Naive thymus-derived CD8-positive, alpha-beta T cell (primary cell): ENCODE results near the gene LRRC73. TPM values are rescaled to one million over a fixed set of nuclear protein-coding genes. Genes with fewer than 3 reads are reported as not detected.
A peak's percentile ranks its signal among the peaks of the same experiment; 100 is the strongest.
"Not testable (repeated sequence)": the region's sequence is repeated elsewhere in the genome, so short reads cannot be mapped to it uniquely, and the experiment has no call there.

ENCODE experiments used
- ATAC-seq, 2 donors: fragments of 150-1000 bp; cut with Tn5 transposase in 1 of 2; sonication (Bioruptor Pico), chemical (Tn5 transposase) in 1 of 2; 1 replicate in 1 of 2; 2 replicates in 1 of 2; pipeline ENCODE4 v1.10.0; 2021; ENCODE audit warnings: mild to moderate bottlenecking in 2 of 2, moderate library complexity in 2 of 2
- POLR2A ChIA-PET: fragments of 350-600 bp; sonication (Branson Sonifier 250); formaldehyde crosslinking; loops from one replicate; lab custom pipeline; 2021; ENCODE audit warnings: antibody characterized with exemption; lab: Charles Lee
- DNase-seq, 10 donors: peaks; one replicate each; pipeline versions ENCODE4 v3.0.0 to v3.0.0-alpha.2; 2020 to 2022
- H3K27ac Mint-ChIP-seq, 10 donors: one replicate each; pipeline ENCODE4 v1.8.0; 2020 to 2022; ENCODE audit warnings: mild to moderate bottlenecking in 10 of 10, mixed read lengths in 10 of 10, moderate library complexity in 4 of 10, inconsistent platforms in 1 of 10
- H3K27me3 Mint-ChIP-seq, 5 donors: one replicate each; pipeline ENCODE4 v1.8.0; 2021 to 2022; ENCODE audit warnings: mixed read lengths in 5 of 5
- H3K36me3 Mint-ChIP-seq, 3 donors: one replicate each; pipeline ENCODE4 v1.8.0; 2020 to 2022; ENCODE audit warnings: mixed read lengths in 3 of 3, mild to moderate bottlenecking in 2 of 3, inconsistent platforms in 1 of 3
- H3K4me1 Mint-ChIP-seq, 4 donors: one replicate each; pipeline ENCODE4 v1.8.0; 2021 to 2022; ENCODE audit warnings: mixed read lengths in 4 of 4
- H3K4me3 Mint-ChIP-seq, 10 donors: one replicate each; pipeline ENCODE4 v1.8.0; 2020 to 2022; ENCODE audit warnings: mild to moderate bottlenecking in 10 of 10, mixed read lengths in 10 of 10, moderate library complexity in 6 of 10, inconsistent platforms in 1 of 10
- H3K9me3 Mint-ChIP-seq, 9 donors: one replicate each; pipeline ENCODE4 v1.8.0; 2020 to 2022; ENCODE audit warnings: mixed read lengths in 9 of 9, mild to moderate bottlenecking in 3 of 9, inconsistent platforms in 1 of 9, moderate library complexity in 1 of 9
- polyA plus RNA-seq, 3 donors: library from polyadenylated mRNA; unstranded; fragments of 300-500 nt; fragmentation: Illumina TruSeq; gene quantifications; one replicate each; pipeline ENCODE4 v1.2.3, GENCODE V29; 2021
- total RNA-seq, 8 experiments: library from RNA in 2 of 8; stranded (reverse) in 2 of 8; gene quantifications; one replicate each; pipeline ENCODE4 v1.2.3 and lab custom pipeline; 2021 to 2026

LRRC73 gene, protein sequence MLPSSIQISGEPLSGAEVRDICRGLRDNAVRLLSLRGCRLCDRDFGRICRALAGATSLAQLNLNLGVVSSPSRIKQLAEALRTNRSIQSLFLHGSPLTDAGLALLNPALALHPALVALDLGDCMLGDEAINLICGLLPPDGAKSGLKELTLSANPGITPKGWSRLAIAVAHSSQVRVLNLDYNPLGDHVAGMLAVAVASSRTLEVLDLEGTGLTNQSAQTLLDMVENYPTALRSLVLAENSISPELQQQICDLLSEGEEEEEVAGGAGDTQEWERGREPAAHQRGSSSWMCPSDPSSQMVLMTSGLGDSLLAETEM
- total RNA-seq (under 1 TPM; 0.41 to 0.49 TPM), polyA plus RNA-seq (not detected), total RNA-seq (lab: John Stamatoyannopoulos, UW) (0 to 0.52 (median 0.17) reads per million in 6 experiments)

DNA sequence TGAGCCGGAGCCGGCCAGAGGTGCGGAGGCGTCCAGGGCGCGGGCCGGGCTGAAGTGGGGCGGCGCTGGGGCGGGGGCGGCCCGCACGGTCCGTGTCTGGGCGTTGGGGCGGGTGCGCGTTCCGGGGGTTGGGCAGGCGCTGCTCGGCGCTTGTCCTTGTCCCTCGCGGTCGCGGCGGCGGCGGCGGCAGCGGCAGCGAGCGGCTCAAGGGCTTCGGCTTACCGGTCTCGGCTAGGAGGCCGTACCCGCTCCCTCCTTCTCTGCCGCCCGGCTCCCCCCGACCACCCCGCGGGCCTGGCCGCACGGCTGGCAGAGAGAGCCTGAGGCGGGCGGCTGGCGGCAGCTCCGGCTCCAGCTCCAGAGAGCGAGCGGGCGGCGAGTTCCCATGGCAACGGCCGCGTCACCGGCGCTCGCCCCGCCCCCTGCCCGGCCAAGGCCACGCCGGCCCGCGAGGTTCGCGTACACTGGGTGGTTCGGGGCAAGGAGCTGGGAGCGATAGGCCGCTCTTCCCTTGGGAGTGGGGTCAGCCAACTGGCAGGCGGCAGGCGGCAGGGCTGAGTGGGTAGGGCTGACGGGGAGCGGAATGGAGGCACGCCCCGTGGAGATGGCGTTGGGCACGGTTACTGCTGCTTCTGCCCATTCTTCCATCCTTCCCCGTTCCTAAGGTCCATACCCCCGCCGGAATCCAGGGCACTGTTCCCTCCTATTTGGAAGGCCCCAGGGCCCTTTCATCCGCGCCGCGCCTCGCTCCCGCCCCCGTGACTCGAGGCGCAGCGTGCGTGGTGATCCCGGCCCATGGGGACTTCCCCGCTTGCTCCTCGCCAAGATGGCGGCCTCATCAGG, at the start of gene LRRC73:
TSS of gene LRRC73 (minus strand) at position 363 of the 843 bp plus-strand sequence. CDS start 561 bp downstream, outside the sequence.
- Mint-ChIP-seq H3K4me3 (peak within 1 kb of the TSS; percentile 69 to 93 (median 86)), H3K27ac (peak within 1 kb of the TSS in 9 of 10 donors; percentile 35 to 91 (median 63)), H3K27me3 (peaks cover 14 to 26% (median 18%) of the 10 kb centered on the region in 5 donors), H3K4me1 (peaks cover 19 to 40% (median 28%) of the 10 kb centered on the region in 4 donors), H3K36me3 (peaks cover 4 to 47% (median 4%) of the 10 kb centered on the region in 3 donors), H3K9me3 (no peaks in the 10 kb centered on the region)
- ATAC-seq (peak; percentile 75 to 77), DNase-seq (peak; percentile 58 to 85 (median 72))
- POLR2A ChIA-PET = interaction anchor here (0.7 to 2.2 kb wide), 4 partner anchors 33 to 126 kb away, joined by 3 to 9 read pairs (median 4); partner anchors contain the start of genes ABCC10 and TJAP1

DNA sequence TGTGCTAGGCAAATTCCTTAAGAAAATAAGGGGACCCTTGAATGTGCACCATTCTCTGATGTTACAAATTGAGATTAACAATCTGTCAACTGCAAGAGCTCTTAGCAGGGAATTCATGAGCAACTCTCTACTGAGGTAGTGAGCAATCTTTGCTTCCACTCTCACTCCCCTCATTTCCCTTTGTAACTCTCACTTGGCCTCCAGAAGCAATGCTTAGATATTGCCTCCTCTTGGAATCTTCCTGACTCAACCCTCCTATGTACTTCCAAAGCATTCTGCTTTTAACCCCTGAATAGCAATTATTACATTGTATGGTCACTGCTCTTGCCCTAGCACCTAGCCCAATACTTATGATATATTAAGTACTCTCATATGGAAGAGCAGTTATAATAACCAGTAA, 49.2 kb upstream of the LRRC73 start:
- ATAC-seq = no peak
- no peaks in the 10 kb centered on the region for H3K4me1 Mint-ChIP-seq
- H3K27me3 Mint-ChIP-seq = no peaks in the 10 kb centered on the region
- no peak overlapping the region for H3K27ac Mint-ChIP-seq
- H3K36me3 Mint-ChIP-seq = peaks cover 0 to 94% (median 29%) of the 10 kb centered on the region in 3 donors
- H3K9me3 Mint-ChIP-seq = no peaks in the 10 kb centered on the region
- POLR2A ChIA-PET = interaction anchor here (0.5 to 0.9 kb wide), 2 partner anchors 16 to 882 kb away, joined by 3 read pairs; partner anchors contain the start of genes POLH and XPO5
- no peak overlapping the region for H3K4me3 Mint-ChIP-seq
- no peak for DNase-seq

DNA sequence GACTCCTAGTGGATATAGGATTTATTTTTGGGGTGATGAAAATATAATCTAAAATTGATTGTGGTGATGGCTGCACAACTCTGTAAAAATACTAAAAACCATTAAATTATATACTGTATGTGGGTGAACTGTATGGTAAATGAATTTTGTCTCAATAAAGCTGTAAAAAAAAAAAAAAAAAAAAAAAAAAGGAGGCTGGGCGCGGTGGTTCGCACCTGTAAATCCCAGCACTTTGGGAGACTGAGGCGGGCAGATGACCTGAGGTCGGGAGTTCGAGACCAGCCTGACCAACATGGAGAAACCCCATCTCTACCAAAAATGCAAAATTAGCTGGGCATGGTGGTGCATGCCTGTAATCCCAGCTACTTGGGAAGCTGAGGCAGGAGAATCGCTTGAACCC, 47.5 kb upstream of the LRRC73 start:
- not testable (repeated sequence) for H3K27me3 Mint-ChIP-seq, H3K4me1 Mint-ChIP-seq, DNase-seq, ATAC-seq, H3K9me3 Mint-ChIP-seq, H3K4me3 Mint-ChIP-seq
- H3K27ac Mint-ChIP-seq = peak overlapping the region in 1 of 10 donors; percentile 31
- POLR2A ChIA-PET = interaction anchor here (0.6 kb wide), 1 partner anchor 193 kb away, joined by 3 read pairs; no protein-coding TSS in a partner anchor
- peaks cover 0 to 95% (median 35%) of the 10 kb centered on the region in 3 donors for H3K36me3 Mint-ChIP-seq

DNA sequence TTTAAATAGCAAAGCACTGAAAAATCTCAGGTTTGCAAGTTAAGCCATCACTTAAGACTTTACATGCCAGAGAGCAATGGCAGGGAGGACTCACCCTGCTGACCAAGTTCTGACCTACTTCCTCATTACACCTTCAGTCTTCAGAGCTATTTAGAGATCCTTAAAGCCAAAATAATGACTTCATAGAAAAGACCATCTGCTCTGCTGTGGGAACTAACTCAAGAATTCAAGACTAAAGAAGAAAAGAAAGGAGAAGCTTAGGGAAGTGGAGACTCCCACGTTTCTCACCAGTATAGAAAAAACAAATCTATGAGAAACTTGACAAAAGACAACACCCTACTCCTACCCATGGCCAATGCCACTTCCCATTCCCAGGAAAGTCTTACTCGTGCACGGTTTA, 37.1 kb upstream of the LRRC73 start:
- H3K36me3 Mint-ChIP-seq = peaks cover 0 to 92% (median 27%) of the 10 kb centered on the region in 3 donors
- ATAC-seq = no peak
- H3K4me1 Mint-ChIP-seq = peaks cover 0 to 2% (median under 1%) of the 10 kb centered on the region in 4 donors
- no peaks in the 10 kb centered on the region for H3K9me3 Mint-ChIP-seq
- H3K4me3 Mint-ChIP-seq = no peak overlapping the region
- peak overlapping the region in 2 of 10 donors; percentile 13 to 75 for H3K27ac Mint-ChIP-seq
- H3K27me3 Mint-ChIP-seq = no peaks in the 10 kb centered on the region
- DNase-seq = no peak
- POLR2A ChIA-PET = no interaction called here

DNA sequence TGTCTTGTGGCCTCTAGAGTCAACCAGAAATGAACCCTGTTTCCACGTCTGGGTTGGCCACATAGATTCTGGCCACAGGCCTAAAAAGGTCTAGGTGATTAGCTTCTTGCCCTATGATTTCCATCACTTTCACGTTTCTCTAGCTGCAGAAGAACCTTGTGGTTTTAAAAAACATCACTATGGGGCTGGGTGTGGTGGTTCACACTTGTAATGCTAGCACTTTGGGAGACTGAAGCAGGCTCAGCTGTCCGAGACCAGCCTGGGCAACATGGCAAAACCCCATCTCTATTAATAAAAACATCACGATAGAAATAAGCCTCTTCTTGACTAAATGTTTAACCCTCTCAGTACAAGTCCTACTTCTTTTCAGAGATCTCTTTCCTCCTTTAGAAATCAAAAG, 34.3 kb upstream of the LRRC73 start:
- no peak for ATAC-seq
- peaks cover 0 to 83% (median 33%) of the 10 kb centered on the region in 3 donors for H3K36me3 Mint-ChIP-seq
- no peak overlapping the region for H3K4me3 Mint-ChIP-seq
- H3K27me3 Mint-ChIP-seq = no peaks in the 10 kb centered on the region
- POLR2A ChIA-PET = no interaction called here
- peak overlapping the region in 1 of 10 donors; percentile 7 for H3K27ac Mint-ChIP-seq
- no peaks in the 10 kb centered on the region for H3K9me3 Mint-ChIP-seq
- peaks cover 0 to 2% (median under 1%) of the 10 kb centered on the region in 4 donors for H3K4me1 Mint-ChIP-seq
- peak in 1 of 10 donors; percentile 15 for DNase-seq

DNA sequence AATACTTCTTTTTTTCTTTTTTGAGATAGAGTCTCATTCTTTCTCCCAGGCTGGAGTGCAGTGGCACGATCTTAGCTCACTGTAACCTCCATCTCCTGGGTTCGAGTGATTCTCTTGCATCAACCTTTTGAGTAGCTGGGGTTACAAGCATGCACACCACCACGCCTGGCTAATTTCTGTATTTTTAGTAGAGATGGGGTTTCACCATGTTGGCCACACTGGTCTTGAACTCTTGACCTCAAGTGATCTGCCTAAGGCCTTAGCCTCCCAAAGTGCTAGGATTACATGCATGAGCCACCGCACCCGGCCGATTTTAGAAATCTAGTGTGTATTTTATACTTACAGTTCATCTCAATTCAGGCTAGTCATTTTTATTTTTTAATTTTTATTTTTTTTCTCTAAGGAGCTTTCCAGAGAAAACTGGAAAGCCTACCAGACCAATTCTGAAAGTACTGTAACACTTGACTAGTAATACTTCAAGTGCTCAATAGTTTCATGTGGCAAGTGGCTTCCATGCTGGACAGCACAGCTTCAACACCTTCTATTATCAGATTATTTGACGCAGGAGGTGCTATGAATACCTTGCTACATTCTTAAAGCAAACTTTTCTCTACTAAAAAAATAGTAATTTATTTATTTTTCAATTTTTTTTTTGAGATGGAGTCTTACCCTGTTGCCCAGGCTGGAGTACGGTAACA, 31.8 kb upstream of the LRRC73 start:
- Mint-ChIP-seq H3K9me3 (no peaks in the 10 kb centered on the region), H3K36me3 (peaks cover 0 to 79% (median 29%) of the 10 kb centered on the region in 3 donors), H3K4me3 (no peak overlapping the region), H3K27me3 (no peaks in the 10 kb centered on the region), H3K27ac (peak overlapping the region in 1 of 10 donors; percentile 44), H3K4me1 (peaks cover 0 to 2% (median under 1%) of the 10 kb centered on the region in 4 donors)
- DNase-seq = no peak
- POLR2A ChIA-PET = no interaction called here
- no peak for ATAC-seq

DNA sequence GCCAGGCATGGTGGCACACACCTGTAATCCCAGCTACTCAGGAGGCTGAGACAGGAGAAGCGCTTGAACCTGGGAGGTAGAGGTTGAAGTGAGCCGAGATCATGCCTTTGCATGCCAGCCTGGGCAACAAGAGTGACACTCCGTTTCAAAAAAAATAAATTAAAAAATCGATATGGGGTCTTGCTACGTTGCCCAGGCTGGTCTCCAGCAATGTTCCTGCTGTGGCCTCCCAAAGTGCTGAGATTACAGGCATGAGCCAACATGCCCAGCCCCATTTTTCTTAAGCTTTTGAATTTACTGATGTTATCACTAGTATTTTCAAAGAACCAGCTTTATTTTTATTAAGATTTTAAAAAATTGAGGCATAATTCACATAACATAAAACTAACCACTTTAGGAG, 30.4 kb upstream of the LRRC73 start:
- Mint-ChIP-seq H3K27ac (no peak overlapping the region), H3K4me3 (no peak overlapping the region)

DNA sequence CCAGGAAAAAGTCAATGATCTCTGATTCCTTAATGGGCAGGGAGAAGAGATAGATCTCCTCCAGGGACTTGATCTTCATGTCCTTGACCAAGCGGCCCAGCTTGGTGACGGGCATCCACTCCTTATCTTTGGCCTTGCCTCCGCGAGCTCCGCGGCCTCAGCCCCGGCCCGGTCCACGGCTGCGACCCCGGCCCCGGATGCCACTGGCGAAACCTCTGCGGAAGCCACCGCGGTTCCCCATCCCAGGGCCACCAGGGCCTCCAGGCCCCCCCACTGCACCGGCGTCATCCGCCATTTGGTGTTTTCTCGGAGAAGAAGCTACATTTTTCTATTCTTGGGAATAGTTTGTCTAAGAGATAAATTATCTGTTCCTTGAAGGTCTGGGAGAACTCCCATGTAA, 29.3 kb upstream of the LRRC73 start:
- H3K27ac Mint-ChIP-seq, ATAC-seq, H3K4me3 Mint-ChIP-seq, DNase-seq, POLR2A ChIA-PET, H3K9me3 Mint-ChIP-seq, H3K27me3 Mint-ChIP-seq, H3K4me1 Mint-ChIP-seq: not testable (repeated sequence)
- H3K36me3 Mint-ChIP-seq = peaks cover 0 to 70% (median 14%) of the 10 kb centered on the region in 3 donors

More for the DNA sequence above, 30.4 kb upstream of the LRRC73 start:
- H3K36me3 Mint-ChIP-seq = peaks cover 0 to 72% (median 17%) of the 10 kb centered on the region in 3 donors
- no peaks in the 10 kb centered on the region for H3K9me3 Mint-ChIP-seq
- ATAC-seq = no peak
- no peaks in the 10 kb centered on the region for H3K27me3 Mint-ChIP-seq
- no peak for DNase-seq
- peaks cover 0 to 2% (median under 1%) of the 10 kb centered on the region in 4 donors for H3K4me1 Mint-ChIP-seq
- POLR2A ChIA-PET = no interaction called here

DNA sequence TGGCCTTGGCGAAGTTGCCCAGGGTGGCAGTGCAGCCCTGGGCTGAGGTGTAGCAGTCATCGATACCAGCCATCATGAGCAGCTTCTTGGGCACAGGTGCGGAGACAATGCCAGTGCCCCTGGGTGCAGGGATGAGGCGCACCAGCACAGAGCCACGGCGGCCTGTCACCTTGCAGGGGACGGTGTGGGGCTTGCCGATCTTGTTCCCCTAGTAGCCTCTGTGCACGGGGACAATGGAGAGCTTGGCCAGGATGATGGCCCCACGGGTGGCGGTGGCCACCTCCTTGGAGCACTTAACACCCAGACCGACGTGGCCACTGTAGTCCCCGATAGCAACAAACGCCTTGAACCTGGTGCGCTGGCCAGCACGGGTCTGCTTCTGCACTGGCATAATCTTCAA, 28.8 kb upstream of the LRRC73 start:
- peaks cover 0 to 65% (median 14%) of the 10 kb centered on the region in 3 donors for H3K36me3 Mint-ChIP-seq
- H3K27ac Mint-ChIP-seq, H3K27me3 Mint-ChIP-seq, H3K9me3 Mint-ChIP-seq, H3K4me1 Mint-ChIP-seq, H3K4me3 Mint-ChIP-seq, DNase-seq, ATAC-seq, POLR2A ChIA-PET: not testable (repeated sequence)

DNA sequence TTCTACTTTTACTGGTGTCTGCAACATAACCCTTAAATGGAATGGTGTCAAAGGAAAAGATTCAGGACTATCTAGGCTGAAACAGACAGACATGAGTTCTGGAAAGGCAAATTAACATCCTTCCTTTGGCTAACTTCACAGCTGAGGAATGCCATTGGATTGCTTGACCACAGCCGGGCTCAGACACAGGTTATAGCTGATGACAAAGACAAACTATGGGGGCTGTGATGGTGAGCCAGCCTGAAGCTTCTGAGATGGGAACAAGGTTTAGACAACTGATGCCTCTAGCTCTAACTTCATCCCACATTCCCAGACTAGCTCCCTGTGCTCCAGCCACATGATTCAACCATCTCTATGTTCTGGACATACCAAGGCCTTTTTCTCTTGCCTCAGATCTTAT, 22.1 kb upstream of the LRRC73 start:
- Mint-ChIP-seq H3K4me1 (no peaks in the 10 kb centered on the region), H3K9me3 (no peaks in the 10 kb centered on the region), H3K4me3 (no peak overlapping the region), H3K36me3 (peaks cover 5 to 59% (median 9%) of the 10 kb centered on the region in 3 donors), H3K27me3 (no peaks in the 10 kb centered on the region), H3K27ac (peak overlapping the region in 4 of 10 donors; percentile 37 to 78 (median 40))
- DNase-seq = no peak
- POLR2A ChIA-PET = no interaction called here
- no peak for ATAC-seq

DNA sequence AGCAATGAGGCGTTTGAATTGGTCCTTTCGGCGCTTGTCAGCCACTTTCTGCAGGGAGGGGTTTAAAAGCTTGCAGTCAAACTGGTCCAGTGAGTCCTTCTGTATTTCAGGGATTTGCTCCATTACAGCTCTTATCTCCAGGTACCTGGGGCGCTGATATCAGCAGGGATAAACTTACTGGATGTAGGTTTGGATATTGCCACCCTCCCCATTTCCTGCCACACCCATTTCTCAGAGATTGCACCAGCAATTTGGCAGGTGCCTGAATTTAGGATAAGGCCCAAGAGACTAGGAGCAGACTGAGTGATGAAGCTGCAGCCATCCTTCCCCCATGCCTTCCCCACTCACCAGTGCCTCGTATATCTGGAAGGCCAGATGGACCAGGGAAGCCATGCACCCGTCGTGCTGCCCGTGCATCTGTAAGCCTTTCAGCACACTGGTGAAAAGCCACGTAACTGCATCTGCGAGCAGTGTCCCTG, 14.4 kb upstream of the LRRC73 start:
- POLR2A ChIA-PET = no interaction called here
- H3K36me3 Mint-ChIP-seq = peaks cover 0 to 26% (median 12%) of the 10 kb centered on the region in 3 donors
- H3K4me1 Mint-ChIP-seq = peaks cover 0 to 3% (median under 1%) of the 10 kb centered on the region in 4 donors
- ATAC-seq (no peak), DNase-seq (no peak)
- H3K27ac Mint-ChIP-seq = peak overlapping the region in 7 of 10 donors; percentile 2 to 86 (median 43)
- H3K9me3 Mint-ChIP-seq = no peaks in the 10 kb centered on the region
- H3K4me3 Mint-ChIP-seq = no peak overlapping the region
- H3K27me3 Mint-ChIP-seq = no peaks in the 10 kb centered on the region

DNA sequence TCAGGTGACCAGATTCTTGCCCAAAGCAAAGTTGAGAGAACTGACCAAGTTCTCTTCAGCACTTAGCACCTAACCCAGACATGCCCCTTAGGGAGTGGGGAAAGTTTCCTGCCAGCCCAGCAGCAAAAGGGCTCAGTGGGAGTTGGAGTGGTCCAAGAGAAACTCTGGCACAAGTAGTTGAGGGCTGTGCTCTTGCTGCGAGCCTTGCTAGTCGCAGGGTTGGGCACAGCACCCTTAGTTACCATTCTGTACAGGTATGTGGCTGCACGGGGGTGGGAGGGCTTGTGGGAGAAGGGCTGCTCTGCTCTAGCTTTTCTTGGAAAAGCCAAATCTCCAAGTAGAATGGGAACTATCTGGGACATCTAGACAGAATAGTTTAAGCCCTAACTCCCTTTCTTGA, 13.1 kb upstream of the LRRC73 start:
- Mint-ChIP-seq H3K36me3 (peaks cover 0 to 26% (median 0%) of the 10 kb centered on the region in 3 donors), H3K4me1 (peaks cover 0 to 3% (median 1%) of the 10 kb centered on the region in 4 donors), H3K4me3 (no peak overlapping the region), H3K27me3 (no peaks in the 10 kb centered on the region), H3K27ac (peak overlapping the region in 1 of 10 donors; percentile 53), H3K9me3 (no peaks in the 10 kb centered on the region)
- POLR2A ChIA-PET = no interaction called here
- no peak for DNase-seq
- peak in 1 of 2 donors; percentile 15 for ATAC-seq
